Stomach (tissue), 4 donors: ENCODE measurements around the gene PRUNE2.

Experiments used
- CTCF ChIP-seq, 7 experiments: fragments of 450-650 bp in 4 of 7; fragments of 200-600 bp in 3 of 7; sonication (generic) in 3 of 7; IDR thresholded peaks; one replicate each; pipeline ENCODE4 v1.5.1; 2016 to 2019; ENCODE audit warnings: antibody characterized with exemption in 7 of 7, control low read depth in 2 of 7, mild to moderate bottlenecking in 1 of 7
- EP300 ChIP-seq: sonication (generic); formaldehyde crosslinking; IDR thresholded peaks from one replicate; pipeline ENCODE4 v1.6.1; 2017; ENCODE audit warnings: antibody characterized with exemption
- POLR2A ChIP-seq, 4 donors: fragments of 450-650 bp; IDR thresholded peaks; one replicate each; pipeline ENCODE4 v1.6.1; 2016; ENCODE audit warnings: antibody characterized with exemption in 4 of 4, control low read depth in 2 of 4, mild to moderate bottlenecking in 1 of 4, moderate library complexity in 1 of 4
- POLR2AphosphoS5 ChIP-seq, 3 donors: sonication (generic); formaldehyde crosslinking; IDR thresholded peaks; one replicate each; pipeline ENCODE4 v1.6.1; 2016; ENCODE audit warnings: antibody characterized with exemption in 3 of 3

GRCh38 chr9:76691517-76692313 is 214.2 kb downstream of the PRUNE2 start:
- TF ChIP-seq POLR2A (IDR thresholded peaks at IDR 0.05) (no peak), CTCF (IDR thresholded peaks at IDR 0.05) (no peak), POLR2AphosphoS5 (IDR thresholded peaks at IDR 0.05) (no peak), EP300 (no peak)
